Heart left ventricle (tissue), 16 donors: ENCODE measurements around the gene GNB1. TPM values are rescaled to one million over a fixed set of nuclear protein-coding genes. Genes with fewer than 3 reads are reported as not detected.

ENCODE experiments used
- ATAC-seq, 4 donors: fragments of 200-7000 bp; cut with Tn5 transposase; one replicate each; pipeline ENCODE4 v1.9.1; 2020 to 2022; ENCODE audit warnings: moderate library complexity in 4 of 4, mild to moderate bottlenecking in 3 of 4, moderate number of reproducible peaks in 1 of 4
- DNase-seq, 5 donors: peaks; one replicate each; pipeline ENCODE4 v3.0.0-alpha.2; 2020
- H3K27ac ChIP-seq, 12 donors: fragments of 200-600 bp; sonication (generic) in 4 of 12; one replicate each; pipeline versions ENCODE4 v1.5.0 to v1.8.0; 2016 to 2022; ENCODE audit warnings: mild to moderate bottlenecking in 2 of 12
- H3K27me3 ChIP-seq, 9 donors: fragments of 200-600 bp; sonication (generic) in 2 of 9; one replicate each; pipeline versions ENCODE4 v1.5.1 to v1.8.0; 2016 to 2022; ENCODE audit warnings: mild to moderate bottlenecking in 3 of 9
- H3K36me3 ChIP-seq, 9 donors: fragments of 200-600 bp; sonication (generic) in 2 of 9; one replicate each; pipeline versions ENCODE4 v1.5.0 to v1.8.0; 2018 to 2022; ENCODE audit warnings: mild to moderate bottlenecking in 2 of 9
- H3K4me1 ChIP-seq, 12 donors: fragments of 200-600 bp; sonication (generic) in 4 of 12; one replicate each; pipeline versions ENCODE4 v1.5.0 to v1.8.0; 2016 to 2022; ENCODE audit warnings: mild to moderate bottlenecking in 3 of 12
- H3K4me3 ChIP-seq, 12 donors: fragments of 200-600 bp; sonication (generic) in 4 of 12; one replicate each; pipeline versions ENCODE4 v1.5.0 to v1.8.0; 2017 to 2022; ENCODE audit warnings: mild to moderate bottlenecking in 9 of 12, moderate library complexity in 4 of 12
- H3K9me3 ChIP-seq, 12 donors: fragments of 200-600 bp; sonication (generic) in 4 of 12; one replicate each; pipeline versions ENCODE4 v1.5.0 to v1.8.0; 2016 to 2022; ENCODE audit warnings: mild to moderate bottlenecking in 1 of 12
- CTCF ChIP-seq, 12 donors: fragments of 200-600 bp; sonication (generic) in 4 of 12; IDR thresholded peaks; one replicate each; pipeline versions ENCODE4 v1.5.0 to v1.8.0; 2018 to 2022; ENCODE audit warnings: antibody characterized with exemption in 12 of 12, mild to moderate bottlenecking in 5 of 12
- POLR2A ChIP-seq, 2 donors: fragments of 450-650 bp; IDR thresholded peaks; one replicate each; pipeline ENCODE4 v1.6.1; 2017; ENCODE audit warnings: antibody characterized with exemption in 2 of 2, mild to moderate bottlenecking in 2 of 2, moderate library complexity in 2 of 2
- WGBS, 4 donors: extraction: QIAGEN DNeasy Blood & Tissue Kit in 2 of 4; methylation state at CpG; one replicate each; pipeline versions ENCODE4 v1.1.5 to v1.1.7; 2013 to 2018; 5-methylcytosine and 5-hydroxymethylcytosine counted together
- intact Hi-C, 10 donors: fragments of 100-400 bp; cut with DNase I; formaldehyde crosslinking; loops; one replicate each; pipeline versions ENCODE4 v1.11.1 to v1.14.2; 2022
- polyA plus RNA-seq, 2 donors: library from polyadenylated mRNA; stranded (reverse); fragments of 200-250 nt; gene quantifications; one replicate each; pipeline ENCODE4 v1.2.3, GENCODE V29; 2013
- total RNA-seq, 9 donors: library from RNA; depleted of rRNA in 2 of 9; stranded (reverse); fragments of >200 nt in 2 of 9; fragmentation: NEBNext Ultra II Directional in 3 of 9; extraction: Animal tissue kit (Norgen Biotek cat#: 25700) in 3 of 9; gene quantifications; one replicate each; pipeline versions ENCODE4 v1.1.0 to v1.2.4, GENCODE V29; 2016 to 2023
- donor health status: ischemic (EF 13 %, LVEDD 7.1; RV severe dilation, severe dysfunction).
- donor health status: healthy with polysubstance abuse.
- donor health status: DM: no; HTN: yes; CAD: no.
- donor health status: DM: no; HTN: no; CAD: no.
- donor health status: ischemic (EF 25% LVEDD 6.9; RV normal size, moderate dysfunction).
- donor health status: ischemic (EF 25% LVEDD 5.7; RV mildly dilated, moderate dysfunction).
- donor health status: healthy.
- donor health status: DM: yes; HTN: yes; CAD: no.
- donor health status: ischemic (EF 35%, LVEDD 5.7; RV mildly dilated, moderate dysfunction).
- donor health status: nonischemic (EF 11% LVEDD 7.7; RV severe dilation, severe dysfunction).
- donor health status: DM: yes; HTN: yes; CAD: no.
- donor health status: PGD.
- donor health status: ischemic (EF 29% LVEDD 5.4; RV normal size, mild dysfunction).
- donor health status: nonischemic (EF 23%, LVEDD 6.1; RV moderate dilation, normal function).

Gene GNB1
- total and polyA plus RNA-seq, 11 donors = 52.9 to 275 (median 172) TPM

GRCh38 chr1:1895060-1895418 lies 4.2 kb upstream of the GNB1 start:
- DNase-seq (no peak), ATAC-seq (no peak)
- TF ChIP-seq CTCF (IDR thresholded peaks at IDR 0.05) (no peak), POLR2A (IDR thresholded peaks at IDR 0.05) (no peak)
- Histone ChIP-seq H3K27me3 (peaks cover 0 to 4% (median 0%) of the 10 kb centered on the region in 9 donors), H3K4me1 (peaks cover 0 to 38% (median 23%) of the 10 kb centered on the region in 12 donors), H3K9me3 (no peaks in the 10 kb centered on the region), H3K4me3 (peak overlapping the region in 4 of 12 donors; percentile 13 to 29 (median 20)), H3K36me3 (no peaks in the 10 kb centered on the region), H3K27ac (peak overlapping the region in 5 of 12 donors; percentile 26 to 63 (median 45))
- intact Hi-C loops = loop anchor here in 4 of 10 donors (5.0 to 10.0 kb wide), 4 partner anchors 50 to 120 kb away; partner anchors contain the start of gene NADK (in 2 of the 4)
- WGBS, 4 donors = 41 to 52% (median 47%) methylated on average over 10 of the region's 10 CpGs

- peak in 4 of 5 donors; percentile 28 to 76 (median 62) for DNase-seq
- peak overlapping the region in 6 of 12 donors; percentile 7 to 29 (median 14) for H3K4me3 ChIP-seq
- TF ChIP-seq CTCF (IDR thresholded peaks at IDR 0.05) (no peak), POLR2A (IDR thresholded peaks at IDR 0.05) (no peak)
- H3K27ac ChIP-seq = peak overlapping the region in 9 of 12 donors; percentile 13 to 63 (median 29)
- intact Hi-C loops = loop anchor here in 8 of 10 donors (5.0 to 10.0 kb wide), 5 partner anchors 37 to 120 kb away; partner anchors contain the start of gene NADK (in 3 of the 8)
- no peaks in the 10 kb centered on the region for H3K9me3 ChIP-seq
- peaks cover 0 to 4% (median 0%) of the 10 kb centered on the region in 9 donors for H3K27me3 ChIP-seq
- 14 to 21% (median 16%) methylated on average over 13 to 14 of the region's 14 CpGs for WGBS, 4 donors
- peak; percentile 12 to 52 (median 34) for ATAC-seq
- peaks cover 0 to 40% (median 23%) of the 10 kb centered on the region in 12 donors for H3K4me1 ChIP-seq
- no peaks in the 10 kb centered on the region for H3K36me3 ChIP-seq
These were observed 3.6 kb upstream of the GNB1 start for GRCh38 chr1:1894354-1895059.

- peaks cover 0 to 4% (median 0%) of the 10 kb centered on the region in 9 donors for H3K27me3 ChIP-seq
- ATAC-seq = no peak
- intact Hi-C loops = loop anchor here in 8 of 10 donors (1.0 to 10.0 kb wide), 6 partner anchors 13 to 119 kb away; partner anchors contain the start of gene NADK (in 2 of the 8)
- 90 to 96% (median 93%) methylated on average over 2 of the region's 2 CpGs for WGBS, 4 donors
- no peaks in the 10 kb centered on the region for H3K9me3 ChIP-seq
- H3K4me1 ChIP-seq = peaks cover 0 to 45% (median 28%) of the 10 kb centered on the region in 12 donors
- TF ChIP-seq POLR2A (IDR thresholded peaks at IDR 0.05) (no peak), CTCF (IDR thresholded peaks at IDR 0.05) (no peak)
- no peak overlapping the region for H3K4me3 ChIP-seq
- H3K36me3 ChIP-seq = no peaks in the 10 kb centered on the region
- peak overlapping the region in 7 of 12 donors; percentile 22 to 63 (median 31) for H3K27ac ChIP-seq
- DNase-seq = no peak
These were observed 3.1 kb upstream of the GNB1 start for GRCh38 chr1:1893997-1894353.

GRCh38 chr1:1893291-1893985 lies 2.6 kb upstream of the GNB1 start:
- TF ChIP-seq POLR2A (IDR thresholded peaks at IDR 0.05) = no peak
- TF ChIP-seq CTCF (IDR thresholded peaks at IDR 0.05) = no peak
- Histone ChIP-seq H3K4me1 (peaks cover 0 to 50% (median 33%) of the 10 kb centered on the region in 12 donors), H3K4me3 (no peak overlapping the region), H3K27ac (peak overlapping the region in 1 of 12 donors; percentile 63), H3K9me3 (no peaks in the 10 kb centered on the region), H3K27me3 (peaks cover 0 to 4% (median 0%) of the 10 kb centered on the region in 9 donors), H3K36me3 (no peaks in the 10 kb centered on the region)
- DNase-seq (peak in 1 of 5 donors; percentile 59), ATAC-seq (no peak)
- WGBS, 4 donors = 86 to 92% (median 88%) methylated on average over 15 to 19 of the region's 19 CpGs
- intact Hi-C loops = loop anchor here in 8 of 10 donors (1.0 to 10.0 kb wide), 6 partner anchors 14 to 119 kb away; partner anchors contain the start of gene NADK (in 2 of the 8)
